GM19463 (cell line): ENCODE measurements around the gene MS4A4A.
"Not testable (repeated sequence)": the region's sequence is repeated elsewhere in the genome, so short reads cannot be mapped to it uniquely, and the experiment has no call there.

Experiments
- ATAC-seq: cut with Tn5 transposase; IDR thresholded peaks from one replicate; pipeline ENCODE4 v1.9.1; 2021; ENCODE audit warnings: mild to moderate bottlenecking, moderate library complexity; ENCODE audit not compliant: unreplicated experiment

The MS4A4A gene

GRCh38 chr11:60301178-60301577 lies 20.7 kb downstream of the MS4A4A start:
- no peak for ATAC-seq

- ATAC-seq, result not testable (repeated sequence)
Observed at GRCh38 chr11:60301884-60302283, 21.4 kb downstream of the MS4A4A start.

DNA sequence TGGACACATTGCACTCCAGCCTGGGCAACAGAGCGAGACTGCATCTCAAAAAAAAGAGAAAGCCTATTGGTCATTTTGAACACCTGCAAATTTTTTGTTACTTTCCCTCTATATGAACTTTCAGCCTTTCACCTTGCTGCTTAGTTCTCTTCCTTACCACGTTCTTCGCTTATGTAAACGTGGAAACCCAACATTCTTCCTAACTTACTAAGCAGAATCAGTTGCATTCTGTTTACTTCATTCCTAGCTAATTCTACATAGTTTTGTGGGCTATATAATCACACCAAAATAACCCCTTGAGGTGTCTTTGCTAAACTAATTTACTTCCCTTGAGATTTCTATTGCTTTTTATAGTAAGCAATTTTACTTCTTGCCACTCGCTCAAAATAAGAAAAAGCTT lies 23.2 kb downstream of the MS4A4A start:
- no peak for ATAC-seq

DNA sequence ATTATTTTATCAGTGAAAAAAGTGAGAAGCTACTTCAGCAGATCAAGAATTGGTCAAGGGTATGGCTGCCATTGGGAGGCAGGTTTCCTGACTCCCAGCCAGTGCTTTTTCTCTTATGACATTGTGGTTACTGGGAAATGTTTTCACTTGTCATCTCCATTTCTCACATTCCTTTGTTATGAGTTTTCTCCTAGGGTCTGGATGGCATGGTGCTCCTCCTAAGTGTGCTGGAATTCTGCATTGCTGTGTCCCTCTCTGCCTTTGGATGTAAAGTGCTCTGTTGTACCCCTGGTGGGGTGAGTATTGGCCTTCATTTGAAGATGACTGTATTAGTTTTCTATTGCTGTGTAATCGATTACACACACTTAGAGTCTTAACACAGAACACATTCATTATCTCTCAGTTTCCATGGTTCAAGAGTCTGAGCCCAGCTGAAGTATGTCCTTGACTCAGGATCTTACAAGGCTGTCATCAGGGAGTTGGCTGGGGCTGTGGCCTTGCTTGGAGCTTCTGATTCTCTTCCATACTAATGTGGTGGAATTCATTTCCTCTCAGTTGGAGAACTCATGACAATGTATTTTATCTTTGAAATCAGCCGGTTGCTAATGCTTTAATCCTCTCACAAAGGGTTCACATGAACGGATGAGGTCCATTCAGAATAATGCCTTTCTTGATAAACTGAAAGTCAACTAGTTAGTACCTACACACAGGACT lies 25.6 kb downstream of the MS4A4A start:
- no peak for ATAC-seq

DNA sequence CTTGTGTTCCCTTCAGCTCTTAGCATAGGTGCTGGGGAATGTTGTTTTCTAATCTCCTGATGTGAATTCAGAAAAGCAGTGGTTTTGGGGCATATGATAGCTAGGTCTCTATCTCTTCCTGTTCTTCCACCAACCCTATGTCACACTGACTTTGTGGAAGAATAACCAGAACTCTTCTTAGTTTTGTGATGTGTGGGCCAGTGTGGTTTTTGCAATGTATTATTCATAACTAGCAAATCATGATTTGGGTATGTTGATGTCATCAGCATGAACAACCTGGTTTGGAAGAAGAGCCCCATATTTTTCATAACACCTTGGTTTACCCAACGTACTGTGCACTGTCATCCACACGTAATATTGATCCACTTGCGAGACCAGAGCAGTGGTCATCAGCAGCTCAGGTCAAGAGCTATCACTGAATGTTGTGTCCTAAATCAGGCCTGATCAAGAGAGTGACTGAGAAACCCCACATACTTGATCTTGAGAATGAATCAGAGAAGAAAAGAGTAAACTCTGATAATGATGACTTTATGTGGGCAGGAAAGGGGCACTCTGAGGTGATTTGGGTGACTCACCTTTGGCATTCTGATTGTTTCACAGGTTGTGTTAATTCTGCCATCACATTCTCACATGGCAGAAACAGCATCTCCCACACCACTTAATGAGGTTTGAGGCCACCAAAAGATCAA lies 27.2 kb downstream of the MS4A4A start:
- ATAC-seq, result peak; percentile 33

DNA sequence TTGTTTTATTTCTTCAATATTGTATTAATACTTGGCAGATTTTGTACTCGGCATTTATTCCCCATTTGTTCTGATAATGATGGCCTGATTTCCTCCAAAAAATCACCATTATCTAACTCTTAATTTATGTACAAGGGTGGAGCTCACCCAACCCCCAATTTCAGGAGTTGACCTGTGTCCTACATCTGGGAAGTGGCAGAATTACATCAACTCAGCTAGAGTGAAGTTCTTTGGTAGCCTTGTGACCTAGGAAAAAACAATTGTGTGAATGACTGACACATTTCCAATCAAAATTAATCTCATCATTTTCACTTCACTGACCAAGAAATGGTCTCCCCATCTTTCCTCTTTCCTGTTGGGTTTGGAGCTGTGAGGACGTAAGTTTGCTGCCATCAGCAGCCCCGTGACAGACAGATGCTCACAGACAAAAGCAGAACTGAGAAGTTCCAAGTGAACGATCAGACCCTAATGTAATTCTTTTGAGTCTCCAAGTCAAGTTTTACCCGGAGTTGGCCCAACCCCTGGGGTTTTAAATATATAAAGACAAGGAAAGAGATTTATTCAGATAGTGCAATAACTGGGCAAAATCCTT lies 30.0 kb downstream of the MS4A4A start:
- peak; percentile 61 for ATAC-seq

DNA sequence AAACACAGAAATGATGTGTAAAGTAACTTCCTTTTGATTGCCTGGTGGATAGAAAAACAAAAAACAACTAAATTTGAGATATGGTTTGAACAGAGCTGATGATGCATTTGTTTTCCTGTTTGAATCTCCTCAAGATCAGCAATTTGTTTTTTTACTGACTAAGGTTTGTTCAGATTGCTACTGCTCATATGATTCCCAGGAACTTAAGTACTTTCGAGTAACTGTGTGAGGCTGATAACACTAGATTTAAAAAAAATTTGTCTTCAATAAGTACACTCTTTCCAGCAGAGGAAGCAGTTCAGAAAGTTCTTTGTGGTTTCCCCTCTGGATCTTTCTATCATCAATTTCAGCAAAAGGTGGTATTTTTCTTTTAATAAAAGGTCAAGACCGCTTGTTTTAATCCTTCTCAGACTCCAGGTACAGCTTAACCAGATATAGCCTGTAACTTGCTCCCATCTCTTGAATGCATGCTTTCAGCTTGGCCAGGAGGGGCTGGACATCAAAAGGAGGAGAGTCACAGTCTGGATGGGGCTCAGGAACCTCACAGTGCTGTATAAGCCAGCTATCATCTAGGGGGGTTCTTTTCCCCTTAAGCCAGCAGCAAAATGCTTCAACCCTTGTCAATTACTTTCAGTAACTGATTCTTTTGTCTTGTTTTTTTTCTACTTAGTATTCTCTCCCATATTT lies 34.3 kb downstream of the MS4A4A start:
- ATAC-seq, result no peak

- no peak for ATAC-seq
Observed at GRCh38 chr11:60315871-60316270, 35.4 kb downstream of the MS4A4A start.

DNA sequence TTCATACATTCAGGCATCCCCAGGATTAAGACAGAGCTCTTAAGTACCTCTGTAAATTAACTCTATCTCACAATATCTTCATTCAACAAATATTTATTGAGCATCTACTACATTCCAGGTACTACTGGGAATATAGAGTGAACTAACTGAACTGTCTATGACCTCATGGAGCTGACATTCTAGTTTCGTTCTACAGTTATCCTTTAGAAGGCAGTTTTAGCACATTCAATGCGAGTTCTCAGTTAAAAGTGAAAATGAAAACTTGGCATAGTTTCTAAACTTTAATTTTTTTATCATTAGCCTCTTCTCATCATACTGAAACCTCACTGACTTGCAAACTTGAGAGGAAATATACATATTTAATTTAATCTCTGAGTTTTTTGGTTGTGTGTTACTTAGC lies 35.9 kb downstream of the MS4A4A start:
- peak; percentile 61 for ATAC-seq

DNA sequence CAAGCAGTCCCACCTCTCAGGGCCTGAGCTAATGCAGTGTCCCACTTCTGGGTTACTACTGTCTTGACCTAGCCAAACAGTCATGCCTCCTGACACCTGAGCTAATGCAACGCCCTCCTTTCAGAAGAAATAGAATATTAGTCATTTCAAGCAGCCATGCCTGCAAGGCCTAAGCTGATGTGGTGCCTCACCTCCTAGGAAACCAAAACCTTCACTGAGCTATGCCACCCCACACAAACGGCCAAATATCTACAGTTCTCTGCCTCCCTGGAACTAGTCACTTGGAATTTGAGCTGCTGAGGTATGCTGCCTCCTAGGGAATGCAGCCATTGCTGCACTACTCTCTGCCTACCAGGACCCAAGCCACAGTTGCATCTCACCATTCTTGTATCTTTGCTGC lies 38.3 kb downstream of the MS4A4A start:
- no peak for ATAC-seq

- ATAC-seq, result no peak
Observed at GRCh38 chr11:60321051-60321450, 40.6 kb downstream of the MS4A4A start.

- ATAC-seq, result no peak
Observed at GRCh38 chr11:60326955-60327354, 46.5 kb downstream of the MS4A4A start, which contains the start of gene MS4A6E. Gene MS4A6E (plus strand): TSS chr11:60327255. CDS start chr11:60334896, 7,641 bp downstream.

- ATAC-seq, result no peak
Observed at GRCh38 chr11:60328460-60328859, 48.0 kb downstream of the MS4A4A start.

DNA sequence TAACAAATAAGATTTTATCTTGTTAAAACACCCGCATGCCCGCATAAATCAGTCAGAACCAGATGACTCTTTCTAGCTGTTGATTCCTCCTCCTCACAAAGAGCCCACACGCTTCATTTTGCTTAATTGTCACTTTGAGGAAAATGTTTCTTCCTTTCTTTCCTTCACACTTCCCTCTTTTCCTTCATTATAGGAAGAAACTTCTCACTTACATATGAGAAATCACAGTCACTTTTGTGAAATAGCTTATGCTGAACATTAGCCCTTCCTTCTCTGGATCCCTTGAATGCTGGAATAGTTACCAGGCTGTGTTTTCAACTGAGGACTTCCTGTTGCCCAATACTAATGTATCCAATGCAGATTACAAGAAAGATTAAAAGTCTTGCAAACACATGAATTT lies 52.4 kb downstream of the MS4A4A start:
- ATAC-seq, result no peak

DNA sequence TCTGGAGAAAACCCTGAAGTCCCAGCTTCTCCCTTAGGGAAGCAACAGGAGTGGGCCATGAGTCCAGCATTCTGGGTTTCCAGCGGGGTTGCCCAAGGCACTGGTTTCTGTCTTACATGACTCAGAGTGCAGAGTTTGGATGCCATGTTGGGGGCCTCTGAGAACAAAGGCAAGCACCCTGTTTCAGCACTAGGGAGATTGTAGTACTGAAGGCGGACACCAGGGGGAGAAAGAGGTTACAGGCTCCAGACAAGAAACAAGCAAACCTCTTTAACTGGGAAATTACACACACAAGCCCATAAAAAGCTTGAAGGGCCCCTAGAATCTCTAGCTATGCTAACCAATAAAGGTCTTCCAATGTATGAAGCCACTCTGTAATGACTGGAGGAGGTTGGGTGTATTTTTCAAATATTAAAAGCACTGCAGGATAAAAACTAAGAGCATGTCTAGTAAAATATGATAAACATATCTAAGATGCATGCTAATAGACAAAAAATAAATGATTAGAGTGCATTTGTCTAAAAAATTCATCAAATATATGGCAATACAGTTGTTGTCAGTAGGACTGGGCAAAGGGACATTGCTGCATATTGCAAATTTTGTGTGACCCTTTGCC lies 53.6 kb downstream of the MS4A4A start:
- no peak for ATAC-seq

- ATAC-seq, result peak; percentile 65
Observed at GRCh38 chr11:60336767-60337391, 56.4 kb downstream of the MS4A4A start.

- no peak for ATAC-seq
Observed at GRCh38 chr11:60338053-60338452, 57.6 kb downstream of the MS4A4A start.

GRCh38 chr11:60339356-60339755 lies 58.9 kb downstream of the MS4A4A start:
- no peak for ATAC-seq

DNA sequence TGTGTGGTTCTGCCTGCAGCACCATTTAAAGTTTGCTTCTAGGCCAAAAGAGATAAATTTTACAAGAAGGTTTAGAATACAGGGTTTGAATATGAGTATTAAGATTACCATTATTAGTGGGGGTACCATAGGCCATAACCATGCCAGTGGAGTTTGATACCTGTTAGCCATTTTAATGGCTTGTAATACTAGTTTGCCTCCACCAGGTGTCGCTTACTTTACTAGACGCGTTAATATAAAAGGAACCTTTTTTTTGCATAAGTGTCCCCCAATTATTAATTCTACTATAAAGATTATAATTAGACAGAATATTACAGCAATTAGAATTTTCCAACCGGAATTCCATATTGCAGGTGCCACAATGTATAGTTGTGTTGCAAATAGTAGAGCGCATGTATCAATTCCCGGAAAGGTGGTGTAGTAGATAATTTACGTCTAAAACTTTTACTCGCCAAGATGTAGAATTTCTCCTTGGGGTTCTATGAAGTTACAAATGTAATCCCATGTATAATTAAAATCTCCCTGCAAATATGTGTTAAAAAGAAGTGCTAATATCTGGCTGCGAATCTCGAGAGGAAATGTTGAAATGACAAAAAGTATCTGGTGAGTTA lies 62.7 kb downstream of the MS4A4A start:
- ATAC-seq, result no peak

DNA sequence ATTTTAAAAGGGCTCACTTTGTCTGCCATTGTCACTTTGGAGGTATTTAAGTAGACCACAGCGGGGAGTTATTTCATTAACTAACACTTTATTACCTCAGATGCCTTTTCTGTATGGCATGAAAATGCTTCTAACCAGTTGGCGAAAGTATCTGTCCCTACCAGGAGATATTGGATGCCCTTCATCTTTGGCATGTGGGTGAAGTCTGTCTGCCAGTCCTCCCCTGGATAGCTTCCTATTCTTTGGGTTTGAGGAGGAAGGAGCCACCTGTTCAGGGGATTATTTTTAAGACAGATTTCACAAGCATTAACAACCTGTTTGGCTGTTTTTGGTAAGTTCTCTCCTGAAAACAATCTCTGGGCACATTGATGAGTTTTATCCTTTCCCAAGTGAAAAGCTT lies 63.7 kb downstream of the MS4A4A start:
- ATAC-seq, result no peak
